ENCODE data around the gene MGLL.
"Not testable (repeated sequence)": the region's sequence is repeated elsewhere in the genome, so short reads cannot be mapped to it uniquely, and the experiment has no call there.

MGLL gene

GRCh38 chr3:127692501-127693335, 129.6 kb downstream of the MGLL start:
- in situ Hi-C loops (cut with MboI; ENCODE audit: low sequenced_read_pairs) = no loop called here

DNA sequence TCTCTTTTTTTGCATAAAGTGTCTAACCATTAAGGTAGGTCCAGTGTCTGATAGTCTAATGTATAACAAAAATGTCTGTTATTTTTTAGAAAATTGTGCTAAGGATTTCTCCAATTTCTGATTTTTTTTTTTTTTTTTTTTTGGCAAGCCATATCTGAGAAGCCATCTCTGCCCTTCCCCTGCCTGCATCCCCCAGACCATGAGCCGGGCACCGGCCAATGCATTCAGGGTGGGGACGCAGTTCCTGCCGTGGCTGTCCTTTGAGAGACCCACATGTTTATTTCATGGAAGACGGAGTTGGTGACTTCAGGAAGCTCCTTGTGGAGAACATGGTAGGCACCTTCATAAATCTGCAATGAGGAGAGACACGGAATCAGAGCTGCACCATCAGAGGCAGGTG, 130.3 kb downstream of the MGLL start:
- in situ Hi-C loops (cut with MboI; ENCODE audit: low sequenced_read_pairs) = no loop called here

DNA sequence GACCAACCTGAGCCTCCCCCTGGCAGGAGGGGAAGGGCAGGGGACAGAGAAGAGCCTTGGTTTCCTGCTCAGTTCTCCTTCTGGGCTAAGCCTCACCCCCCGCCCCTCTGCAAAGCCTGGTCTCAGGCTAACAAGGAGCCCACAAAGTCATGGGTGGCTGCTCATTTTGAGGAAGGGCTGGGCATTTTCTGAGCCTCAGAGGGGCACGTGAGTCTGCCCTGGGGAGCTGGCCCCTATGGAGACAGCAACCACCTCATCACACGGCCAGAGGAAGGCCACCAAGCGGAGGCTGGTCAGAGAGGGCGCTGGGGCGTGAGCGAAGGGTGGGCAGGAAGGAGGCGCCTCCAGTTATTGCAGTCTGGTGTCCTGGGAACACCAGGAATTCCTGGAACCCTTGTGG, 130.8 kb downstream of the MGLL start:
- in situ Hi-C loops (cut with MboI; ENCODE audit: low sequenced_read_pairs) = no loop called here

DNA sequence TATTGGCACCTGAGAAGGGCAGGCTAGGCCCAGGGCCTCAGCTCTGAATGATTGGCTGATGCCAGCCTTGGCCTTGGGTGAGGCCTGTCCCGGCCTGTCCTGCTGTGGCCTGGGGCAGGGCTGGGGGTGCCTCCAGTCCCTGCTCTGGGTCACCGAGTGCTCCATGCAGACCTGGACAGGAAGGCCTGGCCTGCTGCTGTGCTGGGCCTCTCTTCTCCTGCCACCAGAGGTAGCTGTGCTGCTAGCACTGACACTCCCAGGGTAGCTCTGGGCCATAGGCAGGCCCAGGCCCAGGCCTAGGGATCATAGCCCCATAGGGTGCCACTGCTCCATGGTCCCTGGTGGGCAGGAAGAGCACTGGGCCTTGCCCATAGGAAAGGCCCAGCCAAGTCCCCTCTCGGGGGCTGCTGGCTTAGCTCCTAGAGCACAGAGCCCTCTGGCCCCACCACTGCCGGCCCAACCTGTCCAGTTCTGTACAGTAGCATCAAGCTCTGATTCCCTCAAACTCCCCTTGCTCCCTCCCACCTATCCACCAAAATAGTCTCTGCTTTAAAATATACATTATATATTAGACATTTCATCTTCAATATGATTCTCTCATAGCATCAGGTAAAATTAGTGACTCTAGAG, 131.4 kb downstream of the MGLL start:
- in situ Hi-C loops (cut with MboI; ENCODE audit: low sequenced_read_pairs) = no loop called here

DNA sequence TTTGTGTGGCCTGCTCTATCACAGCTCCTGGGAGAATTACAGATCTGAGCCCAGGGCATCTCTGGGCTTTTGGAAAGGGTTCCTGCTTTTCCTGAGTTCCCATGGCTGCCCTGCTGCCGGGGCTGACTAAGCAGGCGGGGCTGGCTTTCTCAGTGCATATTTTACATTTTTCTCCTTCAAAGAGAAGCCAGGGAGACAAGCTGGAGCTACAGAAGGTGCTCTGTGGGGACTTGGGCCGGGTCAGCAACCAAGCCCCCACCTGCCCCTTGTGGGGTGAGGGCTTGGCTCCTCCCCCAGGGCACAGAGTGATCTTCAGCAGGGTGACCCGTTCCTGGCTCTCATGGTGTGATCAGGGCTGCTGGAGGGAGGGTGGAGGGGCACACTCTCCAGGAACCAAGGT, 132.2 kb downstream of the MGLL start:
- in situ Hi-C loops (cut with MboI; ENCODE audit: low sequenced_read_pairs) = no loop called here

DNA sequence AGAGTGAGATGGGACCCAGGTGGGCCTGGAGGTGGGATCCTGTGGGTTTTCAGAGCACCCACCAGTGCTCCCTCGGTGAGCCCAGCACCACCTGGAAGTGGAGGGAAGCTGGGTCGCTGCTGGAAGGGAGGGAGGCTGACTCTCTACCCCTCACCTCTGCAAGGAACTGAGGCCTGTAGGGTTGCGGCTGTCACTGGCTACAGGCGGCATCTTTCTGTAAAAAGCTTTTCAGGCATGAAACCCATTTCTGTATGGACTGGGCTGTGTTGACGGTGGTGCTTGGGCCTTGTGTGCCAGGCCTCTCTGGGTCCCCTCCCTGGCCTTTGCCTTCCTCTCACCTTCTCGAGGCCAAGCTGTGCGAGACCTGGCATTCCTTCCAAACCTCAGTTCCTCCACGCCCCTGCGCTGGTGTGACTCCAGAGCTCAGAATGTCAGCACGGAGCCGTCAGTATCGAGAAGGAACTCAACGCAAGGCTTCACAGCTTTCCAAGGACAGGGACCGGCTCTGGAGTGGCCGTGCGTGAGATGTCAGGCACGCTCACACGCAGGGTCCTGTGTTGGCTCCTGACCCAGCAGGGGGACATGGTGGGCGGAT, 133.0 kb downstream of the MGLL start:
- in situ Hi-C loops (cut with MboI; ENCODE audit: low sequenced_read_pairs) = no loop called here

DNA sequence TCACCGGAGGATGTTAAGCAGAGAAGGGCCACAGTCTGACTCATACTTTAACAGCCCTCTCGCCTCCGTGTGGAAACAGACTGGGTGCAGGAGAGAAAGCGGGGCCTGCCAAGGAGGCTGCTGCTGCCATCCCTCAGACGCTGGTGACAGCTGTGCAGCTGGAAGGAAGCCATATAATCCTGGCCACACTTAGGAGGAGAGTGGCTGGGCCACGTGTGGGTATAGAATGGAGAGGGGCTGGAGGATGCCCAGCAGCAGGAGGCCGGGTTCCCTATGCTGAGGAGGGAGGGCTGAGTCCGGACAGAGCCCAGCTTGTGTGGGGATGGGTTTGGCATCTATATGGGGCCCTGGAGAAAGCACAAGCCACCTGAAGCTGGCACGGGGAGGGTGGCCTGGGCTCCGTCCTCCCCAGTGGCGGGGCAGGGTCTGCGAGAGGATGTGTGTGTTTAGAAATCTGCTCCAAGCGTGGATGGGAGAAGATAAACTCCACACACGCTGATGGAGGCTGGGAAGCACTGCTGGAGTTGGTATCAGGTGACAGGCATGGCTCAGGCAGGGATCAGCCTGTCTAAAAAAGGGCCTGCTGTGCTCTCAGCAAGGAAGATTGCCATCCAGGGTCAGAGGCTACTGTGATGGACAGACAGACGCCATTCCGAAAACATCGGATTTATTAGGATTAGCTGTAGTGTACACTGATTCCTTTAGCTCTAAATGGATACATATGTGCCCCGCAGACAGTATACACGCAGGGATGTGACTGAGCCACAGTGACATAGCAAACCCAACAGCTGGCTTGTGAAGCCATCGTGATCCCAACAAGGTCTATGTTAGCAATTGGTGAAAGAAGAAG, 133.7 kb downstream of the MGLL start:
- in situ Hi-C loops (cut with MboI; ENCODE audit: low sequenced_read_pairs) = no loop called here

DNA sequence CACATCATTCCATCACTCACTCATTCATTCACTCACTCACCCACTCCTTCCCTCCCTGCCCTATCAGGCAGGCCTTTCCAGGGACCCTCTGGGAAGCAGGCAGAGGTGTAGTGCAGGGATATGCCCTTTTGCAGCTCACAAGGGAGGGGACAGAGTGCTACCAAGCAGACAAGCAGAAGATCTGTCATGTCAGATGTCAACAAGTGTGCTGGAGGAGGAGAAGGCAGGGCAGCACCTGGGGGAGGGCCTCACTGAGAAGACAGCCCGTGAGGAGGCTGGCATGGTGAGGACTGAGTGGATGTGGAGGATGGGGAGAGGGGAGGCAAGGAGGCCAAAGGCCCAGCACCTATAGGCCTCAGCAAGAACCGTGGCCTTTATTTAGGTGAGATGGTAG, 134.3 kb downstream of the MGLL start:
- in situ Hi-C loops (cut with MboI; ENCODE audit: low sequenced_read_pairs) = no loop called here

DNA sequence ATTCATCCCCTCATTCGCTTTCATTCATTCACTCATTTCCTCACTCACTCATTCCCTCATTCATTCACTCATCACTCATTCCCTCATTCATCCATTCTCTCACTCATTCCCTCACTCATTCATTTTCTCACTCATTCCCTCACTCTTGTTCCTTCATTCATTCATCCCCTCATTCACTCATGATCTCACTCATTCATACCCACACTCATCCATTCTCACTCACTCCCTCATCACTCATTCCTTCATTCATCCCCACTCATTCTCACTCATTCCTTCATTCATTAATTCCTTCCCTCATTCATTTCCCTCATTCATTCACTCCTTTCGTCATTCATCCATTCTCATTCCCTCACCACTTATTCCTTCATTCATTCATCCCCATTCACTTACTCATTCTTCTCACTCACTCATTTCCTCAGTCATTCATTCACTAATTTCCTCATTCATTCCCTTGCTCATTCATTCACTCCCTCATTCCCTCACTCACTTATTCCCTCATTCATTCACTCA, 135.0 kb downstream of the MGLL start:
- in situ Hi-C loops (cut with MboI; ENCODE audit: low sequenced_read_pairs) = no loop called here

GRCh38 chr3:127686512-127686894, 135.8 kb downstream of the MGLL start:
- in situ Hi-C loops (cut with MboI; ENCODE audit: low sequenced_read_pairs) = no loop called here

GRCh38 chr3:127685708-127686511, 136.4 kb downstream of the MGLL start:
- in situ Hi-C loops (cut with MboI; ENCODE audit: low sequenced_read_pairs) = no loop called here

GRCh38 chr3:127684871-127685707, 137.2 kb downstream of the MGLL start:
- in situ Hi-C loops (cut with MboI; ENCODE audit: low sequenced_read_pairs) = no loop called here

GRCh38 chr3:127682561-127682960, 139.8 kb downstream of the MGLL start:
- in situ Hi-C loops (cut with MboI; ENCODE audit: low sequenced_read_pairs) = no loop called here

DNA sequence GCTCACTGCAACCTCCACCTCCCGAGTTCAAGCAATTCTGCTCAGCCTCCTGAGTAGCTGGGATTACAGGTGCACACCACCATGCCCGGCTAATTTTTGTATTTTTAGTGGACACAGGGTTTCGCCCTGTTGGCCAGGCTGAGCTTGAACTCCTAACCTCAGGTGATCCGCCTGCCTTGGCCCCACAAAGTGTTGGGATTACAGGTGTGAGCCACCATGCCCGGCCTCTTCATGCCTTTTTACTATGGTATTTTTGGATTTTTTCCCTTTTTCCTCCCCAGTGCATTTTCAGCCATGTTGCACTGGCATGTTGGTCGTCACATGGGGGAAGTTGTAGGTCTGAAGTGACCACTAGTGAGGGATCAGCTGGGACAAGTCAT, 140.2 kb downstream of the MGLL start:
- in situ Hi-C loops (cut with MboI; ENCODE audit: low sequenced_read_pairs) = not testable (repeated sequence)

DNA sequence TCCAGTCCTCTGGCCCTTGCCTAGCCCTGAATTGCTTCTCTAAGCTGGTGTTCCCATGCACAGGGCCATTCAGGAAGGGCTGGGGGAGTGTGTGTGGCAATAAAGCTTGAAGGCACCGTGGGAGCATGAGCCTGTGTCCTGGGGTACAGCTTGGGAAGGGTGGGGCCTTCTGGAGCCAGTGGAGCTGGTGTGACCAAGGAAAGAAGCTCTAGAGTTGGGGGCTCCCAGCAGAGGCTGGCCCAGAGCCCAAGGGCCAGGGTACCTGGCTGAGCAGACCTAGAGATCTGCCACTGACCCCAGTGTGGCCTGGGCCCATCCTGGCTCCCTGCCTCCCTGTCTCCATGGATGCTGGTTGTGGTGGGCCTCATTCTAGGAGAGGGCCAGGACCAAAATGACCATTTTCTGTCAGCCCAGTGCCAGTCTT, 141.5 kb downstream of the MGLL start:
- in situ Hi-C loops (cut with MboI; ENCODE audit: low sequenced_read_pairs) = no loop called here

- in situ Hi-C loops (cut with MboI; ENCODE audit: low sequenced_read_pairs) = no loop called here
Measured at GRCh38 chr3:127680146-127680661, 142.1 kb downstream of the MGLL start.

DNA sequence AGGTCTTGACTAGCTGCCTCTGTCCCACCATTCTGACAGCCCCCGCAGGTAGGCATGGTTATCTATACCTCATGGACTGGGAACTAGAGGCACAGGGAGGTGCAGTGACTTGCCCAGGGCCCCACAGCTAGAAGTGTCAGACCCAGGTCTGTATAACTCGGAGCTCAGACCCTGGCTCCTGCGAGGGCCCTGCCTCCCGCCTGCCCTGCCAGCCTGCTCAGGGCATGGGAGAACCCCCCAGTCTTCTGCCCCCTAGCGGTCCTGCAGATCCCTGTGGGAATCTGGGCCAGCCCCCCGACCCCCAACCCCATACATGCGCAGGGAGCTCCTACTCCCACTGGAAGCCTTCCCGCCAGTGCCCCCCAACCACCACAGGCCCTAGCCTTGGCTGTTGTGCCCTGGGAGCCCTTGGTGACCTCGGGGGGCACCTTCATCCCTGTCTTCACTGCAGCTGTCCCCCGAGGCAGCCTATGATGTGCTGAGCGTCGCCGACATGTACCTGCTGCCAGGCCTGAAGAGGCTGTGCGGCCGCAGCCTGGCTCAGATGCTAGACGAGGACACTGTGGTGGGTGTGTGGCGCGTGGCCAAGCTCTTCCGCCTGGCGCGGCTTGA, 142.7 kb downstream of the MGLL start:
- in situ Hi-C loops (cut with MboI; ENCODE audit: low sequenced_read_pairs) = no loop called here

DNA sequence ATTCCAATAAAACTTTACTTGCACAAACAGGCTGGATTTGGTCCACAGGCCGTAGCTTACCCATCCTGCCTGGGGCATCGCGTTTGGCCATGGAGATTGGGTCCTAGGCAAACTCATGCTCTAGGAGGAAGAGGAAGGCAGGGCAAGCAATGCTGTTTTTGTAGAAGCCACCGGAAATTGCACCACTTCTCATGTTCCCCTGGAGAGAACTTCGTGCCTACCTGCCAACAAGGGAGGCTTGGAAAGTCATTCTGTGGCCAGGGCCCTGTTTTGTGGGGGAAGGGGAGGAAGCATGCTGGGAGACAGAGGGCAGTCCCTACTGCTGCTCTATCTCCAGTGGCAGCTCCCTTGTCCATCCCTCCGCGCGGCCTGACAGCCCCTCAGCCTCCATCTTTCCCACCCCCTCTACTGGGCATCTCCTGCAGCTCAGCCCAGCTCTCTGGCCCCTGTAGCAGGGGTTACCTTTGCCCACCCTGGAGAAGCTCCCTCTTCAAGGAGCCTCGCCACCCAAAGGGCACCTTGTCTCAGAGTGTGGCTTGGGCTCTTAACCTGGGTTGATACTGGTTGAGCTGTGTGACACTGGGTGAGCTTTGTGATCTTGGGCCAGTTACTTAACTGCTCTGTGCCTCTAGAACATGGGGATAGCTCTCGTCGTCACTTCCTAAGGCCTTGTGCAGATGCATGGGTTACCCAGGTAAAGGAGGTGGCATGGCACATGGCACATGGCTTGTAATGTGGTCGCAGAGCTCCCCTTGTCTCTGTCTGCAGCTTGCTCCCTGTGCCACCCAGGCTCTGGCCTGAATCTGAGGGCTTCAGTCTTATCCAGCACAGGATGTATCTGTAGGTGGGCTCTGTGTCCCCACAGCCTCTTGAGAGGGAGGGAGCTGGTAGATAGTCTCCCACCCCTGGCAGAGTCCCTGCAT, 143.4 kb downstream of the MGLL start:
- in situ Hi-C loops (cut with MboI; ENCODE audit: low sequenced_read_pairs) = no loop called here
